BLaER1 (cell line): ENCODE measurements around the gene TRMT10C.
A peak's percentile ranks its signal among the peaks of the same experiment; 100 is the strongest.
"Not testable (repeated sequence)": the region's sequence is repeated elsewhere in the genome, so short reads cannot be mapped to it uniquely, and the experiment has no call there.

Experiments used
- H3K27ac ChIP-seq: shearing (Covaris generic); formaldehyde crosslinking; 2 replicates; pipeline ENCODE4 v1.8.1; 2022
- H3K27me3 ChIP-seq: shearing (Covaris generic); formaldehyde crosslinking; 2 replicates; pipeline ENCODE4 v1.8.1; 2022
- H3K36me3 ChIP-seq: shearing (Covaris generic); formaldehyde crosslinking; 2 replicates; pipeline ENCODE4 v1.8.1; 2022
- H3K4me1 ChIP-seq: shearing (Covaris generic); formaldehyde crosslinking; 2 replicates; pipeline ENCODE4 v1.8.1; 2022
- H3K4me2 ChIP-seq: shearing (Covaris generic); formaldehyde crosslinking; 2 replicates; pipeline ENCODE4 v1.8.1; 2022
- H3K4me3 ChIP-seq: shearing (Covaris generic); formaldehyde crosslinking; 2 replicates; pipeline ENCODE4 v1.8.1; 2022
- H3K9ac ChIP-seq: shearing (Covaris generic); formaldehyde crosslinking; 2 replicates; pipeline ENCODE4 v1.8.1; 2022
- H3K9me3 ChIP-seq: shearing (Covaris generic); formaldehyde crosslinking; 2 replicates; pipeline ENCODE4 v1.8.1; 2022
- H4K20me1 ChIP-seq: shearing (Covaris generic); formaldehyde crosslinking; 2 replicates; pipeline ENCODE4 v1.8.1; 2022
- Cebpa-rat ChIP-seq: shearing (Covaris generic); IDR thresholded peaks from 2 replicates; pipeline ENCODE4 v1.8.1; 2022

The TRMT10C gene

GRCh38 chr3:101573449-101574387 is 12.1 kb downstream of the TRMT10C start, which contains the start of gene PCNP:
PCNP (plus strand) TSS chr3:101574180; CDS start chr3:101574216, 36 bp downstream.
- Histone ChIP-seq H3K4me2 (peak within 1 kb of the TSS; percentile 87), H3K9me3 (no peaks in the 10 kb centered on the region), H3K4me3 (peak within 1 kb of the TSS; percentile 85), H3K4me1 (peaks cover 41% of the 10 kb centered on the region), H3K9ac (peak within 1 kb of the TSS; percentile 99), H3K27me3 (no peaks in the 10 kb centered on the region), H3K36me3 (peaks cover 24% of the 10 kb centered on the region), H4K20me1 (peaks cover 36% of the 10 kb centered on the region), H3K27ac (peak within 1 kb of the TSS; percentile 96)
- TF ChIP-seq Cebpa-rat = no peak

DNA sequence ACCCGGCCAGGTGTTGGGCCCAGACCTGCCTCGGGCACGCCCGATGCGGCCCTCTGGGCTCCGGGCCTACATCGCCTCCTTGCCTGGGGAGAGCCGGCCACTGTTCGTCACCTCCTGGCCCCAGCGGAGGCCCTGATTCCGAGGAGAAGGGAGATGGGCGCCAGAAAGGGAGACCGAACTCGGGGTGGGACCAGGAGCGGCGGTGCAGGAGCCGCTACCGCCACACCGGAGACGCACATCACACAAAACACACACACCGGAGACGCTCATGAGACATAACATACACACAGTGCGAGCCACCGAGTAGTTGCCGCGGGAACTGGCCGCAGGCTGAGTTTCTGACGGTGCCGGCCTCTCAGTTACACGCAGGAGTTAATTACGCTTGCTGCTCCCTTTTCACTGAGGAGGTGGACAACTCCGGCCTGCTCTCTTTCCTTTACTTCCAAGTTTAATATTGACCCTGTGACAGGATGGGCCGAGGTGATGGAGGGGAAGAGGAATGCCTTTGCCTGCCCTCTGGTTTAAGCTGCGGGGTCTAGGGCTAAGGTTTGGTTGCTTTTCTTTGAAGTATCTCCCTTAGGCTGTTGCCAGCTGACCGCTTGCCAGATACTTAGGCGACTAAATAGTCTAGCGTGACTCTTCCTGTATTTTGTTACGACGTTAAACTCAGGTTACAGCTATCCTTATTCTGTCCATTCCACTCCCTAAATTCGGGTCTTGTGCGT is 12.9 kb downstream of the TRMT10C start:
- TF ChIP-seq Cebpa-rat = no peak
- no peaks in the 10 kb centered on the region for H3K27me3 ChIP-seq
- no peaks in the 10 kb centered on the region for H3K9me3 ChIP-seq
- H3K9ac ChIP-seq = peak overlapping the region; percentile 99
- peak overlapping the region; percentile 96 for H3K27ac ChIP-seq
- peaks cover 44% of the 10 kb centered on the region for H4K20me1 ChIP-seq
- H3K36me3 ChIP-seq = peaks cover 31% of the 10 kb centered on the region
- peaks cover 41% of the 10 kb centered on the region for H3K4me1 ChIP-seq
- peak overlapping the region; percentile 75 for H3K4me2 ChIP-seq
- peak overlapping the region; percentile 85 for H3K4me3 ChIP-seq

DNA sequence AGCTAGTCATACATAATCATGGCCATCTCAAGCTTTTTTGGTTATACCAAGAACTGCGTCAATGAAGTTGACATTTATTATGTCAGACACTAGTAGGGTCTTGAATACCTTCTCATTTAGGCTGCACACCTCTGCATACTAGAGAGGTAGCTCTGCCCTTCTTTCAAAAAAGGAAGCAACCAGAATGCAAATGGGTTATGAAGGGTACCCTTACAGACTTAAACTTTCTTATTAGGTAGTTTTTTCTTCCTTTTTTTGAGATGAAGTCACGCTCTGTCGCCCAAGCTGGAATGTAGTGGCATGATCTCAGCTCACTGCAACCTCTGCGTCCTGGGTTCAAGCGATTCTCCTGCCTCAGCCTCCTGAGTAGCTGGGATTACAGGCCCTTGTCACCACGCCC is 15.6 kb downstream of the TRMT10C start:
- Histone ChIP-seq H3K4me3 (no peak overlapping the region), H3K4me2 (peak overlapping the region; percentile 33), H4K20me1 (peaks cover 72% of the 10 kb centered on the region), H3K27ac (no peak overlapping the region), H3K9ac (no peak overlapping the region), H3K36me3 (peaks cover 47% of the 10 kb centered on the region), H3K4me1 (peaks cover 39% of the 10 kb centered on the region), H3K9me3 (no peaks in the 10 kb centered on the region), H3K27me3 (no peaks in the 10 kb centered on the region)
- TF ChIP-seq Cebpa-rat = no peak

GRCh38 chr3:101588616-101589015 is 26.9 kb downstream of the TRMT10C start:
- Histone ChIP-seq H3K9ac (no peak overlapping the region), H3K4me3 (no peak overlapping the region), H3K27ac (no peak overlapping the region), H3K36me3 (peaks cover 89% of the 10 kb centered on the region), H3K4me2 (no peak overlapping the region), H3K9me3 (no peaks in the 10 kb centered on the region), H3K4me1 (no peaks in the 10 kb centered on the region), H3K27me3 (no peaks in the 10 kb centered on the region), H4K20me1 (peaks cover 87% of the 10 kb centered on the region)
- TF ChIP-seq Cebpa-rat = no peak

DNA sequence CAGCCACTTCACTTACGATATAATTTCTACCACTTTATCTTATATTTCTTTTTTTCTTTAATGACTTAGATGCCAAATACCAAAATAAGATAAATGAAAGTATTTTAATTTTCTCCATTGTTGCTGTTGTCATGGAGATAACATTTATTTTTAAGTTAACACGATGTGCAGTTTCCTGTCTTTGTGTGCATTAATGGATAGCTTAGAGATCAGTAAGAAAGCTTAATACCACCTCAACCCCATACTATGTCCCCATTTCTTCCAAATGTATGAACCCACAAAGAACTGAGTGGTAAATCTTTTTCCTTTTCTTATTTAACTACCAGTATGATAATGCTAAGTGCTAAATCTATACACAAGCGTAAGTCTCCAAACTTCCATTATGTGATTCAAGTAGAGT is 29.4 kb downstream of the TRMT10C start:
- Histone ChIP-seq H3K9ac (no peak overlapping the region), H3K27me3 (no peaks in the 10 kb centered on the region), H3K27ac (no peak overlapping the region), H3K4me1 (no peaks in the 10 kb centered on the region), H3K36me3 (peaks cover 91% of the 10 kb centered on the region), H3K9me3 (no peaks in the 10 kb centered on the region), H3K4me3 (no peak overlapping the region), H4K20me1 (peaks cover 63% of the 10 kb centered on the region), H3K4me2 (no peak overlapping the region)
- TF ChIP-seq Cebpa-rat = no peak

DNA sequence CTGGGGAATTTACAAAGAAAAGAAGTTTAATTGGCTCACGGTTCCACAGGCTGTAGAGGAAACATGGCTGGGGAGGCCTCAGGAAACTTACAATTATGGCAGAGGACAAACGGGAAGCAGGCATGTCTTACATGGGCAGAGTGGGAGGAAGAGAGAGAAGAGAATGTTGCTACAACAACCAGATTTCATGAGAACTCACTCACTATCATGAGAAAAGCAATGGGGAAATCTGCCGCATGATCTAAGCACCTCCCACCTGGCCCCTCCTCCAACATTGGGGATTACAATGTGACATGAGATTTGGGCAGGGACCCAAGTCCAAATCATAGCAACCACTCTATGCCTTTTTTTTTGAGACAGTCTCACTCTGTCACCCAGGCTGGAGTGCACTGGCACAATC is 41.1 kb downstream of the TRMT10C start:
- no peak overlapping the region for H3K27ac ChIP-seq

DNA sequence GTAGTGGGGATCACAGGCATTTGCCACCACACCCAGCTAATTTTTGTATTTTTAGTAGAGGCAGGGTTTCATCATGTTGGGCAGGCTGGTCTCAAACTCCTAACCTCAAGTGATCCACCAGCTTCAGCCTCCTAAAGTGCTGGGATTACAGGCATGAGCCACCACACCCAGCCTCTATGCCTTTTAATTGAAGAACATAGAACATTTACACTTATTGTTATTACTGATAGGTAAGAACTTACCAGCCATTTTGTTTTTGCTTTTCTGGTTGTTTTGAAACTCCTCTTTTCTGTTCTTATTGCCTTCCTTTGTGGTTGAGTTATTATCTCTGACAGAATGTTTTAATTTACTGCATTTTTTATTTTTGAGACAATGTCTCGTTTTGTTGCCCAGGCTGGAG is 41.5 kb downstream of the TRMT10C start:
- Histone ChIP-seq H3K27ac (no peak overlapping the region), H3K4me1 (no peaks in the 10 kb centered on the region), H3K4me3 (no peak overlapping the region), H3K36me3 (peaks cover 13% of the 10 kb centered on the region), H3K4me2 (no peak overlapping the region), H3K9me3 (peaks cover 7% of the 10 kb centered on the region; the same call in 1 of the 2 replicates), H3K27me3 (no peaks in the 10 kb centered on the region), H3K9ac (no peak overlapping the region), H4K20me1 (no peaks in the 10 kb centered on the region)
- TF ChIP-seq Cebpa-rat = no peak

More for the DNA sequence above, 41.1 kb downstream of the TRMT10C start:
- H3K4me3 ChIP-seq = no peak overlapping the region
- TF ChIP-seq Cebpa-rat = no peak
- H4K20me1 ChIP-seq = no peaks in the 10 kb centered on the region
- peaks cover 13% of the 10 kb centered on the region for H3K36me3 ChIP-seq
- H3K9me3 ChIP-seq = peaks cover 7% of the 10 kb centered on the region; the same call in 1 of the 2 replicates
- H3K4me2 ChIP-seq = no peak overlapping the region
- H3K9ac ChIP-seq = no peak overlapping the region
- H3K4me1 ChIP-seq = no peaks in the 10 kb centered on the region
- no peaks in the 10 kb centered on the region for H3K27me3 ChIP-seq

DNA sequence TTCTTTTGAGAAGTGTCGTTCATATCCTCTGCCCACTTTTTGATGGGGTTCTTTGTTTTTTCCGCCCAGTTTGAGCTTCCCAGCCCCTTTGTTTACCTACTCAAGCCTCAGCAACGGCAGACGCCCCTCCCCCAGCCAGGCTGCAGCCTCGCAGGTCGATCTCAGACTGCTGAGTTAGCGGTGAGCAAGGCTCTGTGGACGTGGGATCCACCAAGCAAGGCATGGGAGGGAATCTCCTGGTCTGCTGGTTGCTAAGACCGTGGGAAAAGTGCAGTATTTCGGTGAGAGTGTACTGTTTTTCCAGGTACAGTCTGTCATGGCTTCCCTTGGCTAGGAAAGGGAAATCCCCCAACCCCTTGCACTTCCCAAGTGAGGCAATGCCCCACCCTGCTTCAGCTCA is 43.7 kb downstream of the TRMT10C start:
- H3K27me3 ChIP-seq, H3K4me1 ChIP-seq, H3K27ac ChIP-seq, H3K4me3 ChIP-seq, H3K4me2 ChIP-seq, H3K9ac ChIP-seq, H3K36me3 ChIP-seq, H3K9me3 ChIP-seq, H4K20me1 ChIP-seq: not testable (repeated sequence)

DNA sequence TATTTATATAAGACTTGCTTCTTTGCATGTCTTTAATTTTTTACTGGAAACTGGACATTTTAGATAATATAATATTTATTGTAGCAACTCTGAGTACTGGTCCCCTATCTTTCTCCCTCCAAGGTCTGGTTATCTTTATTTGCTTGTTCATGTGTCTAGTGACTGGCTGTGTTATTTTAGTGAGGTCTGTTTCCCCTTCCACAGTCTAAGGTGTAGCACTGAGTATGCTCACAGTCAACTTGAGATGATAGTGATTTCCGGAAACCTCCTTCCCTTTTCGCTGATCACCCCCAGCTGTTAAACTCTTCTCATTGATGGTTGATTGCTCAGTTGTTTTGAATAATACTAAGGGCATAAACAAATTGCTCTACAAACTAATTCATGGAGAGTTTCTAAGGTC is 49.4 kb downstream of the TRMT10C start:
- no peaks in the 10 kb centered on the region for H3K36me3 ChIP-seq
- TF ChIP-seq Cebpa-rat = no peak
- H3K27ac ChIP-seq = no peak overlapping the region
- H3K9me3 ChIP-seq = no peaks in the 10 kb centered on the region
- H4K20me1 ChIP-seq = no peaks in the 10 kb centered on the region
- H3K4me3 ChIP-seq = no peak overlapping the region
- no peaks in the 10 kb centered on the region for H3K27me3 ChIP-seq
- no peak overlapping the region for H3K9ac ChIP-seq
- H3K4me1 ChIP-seq = no peaks in the 10 kb centered on the region
- H3K4me2 ChIP-seq = no peak overlapping the region

DNA sequence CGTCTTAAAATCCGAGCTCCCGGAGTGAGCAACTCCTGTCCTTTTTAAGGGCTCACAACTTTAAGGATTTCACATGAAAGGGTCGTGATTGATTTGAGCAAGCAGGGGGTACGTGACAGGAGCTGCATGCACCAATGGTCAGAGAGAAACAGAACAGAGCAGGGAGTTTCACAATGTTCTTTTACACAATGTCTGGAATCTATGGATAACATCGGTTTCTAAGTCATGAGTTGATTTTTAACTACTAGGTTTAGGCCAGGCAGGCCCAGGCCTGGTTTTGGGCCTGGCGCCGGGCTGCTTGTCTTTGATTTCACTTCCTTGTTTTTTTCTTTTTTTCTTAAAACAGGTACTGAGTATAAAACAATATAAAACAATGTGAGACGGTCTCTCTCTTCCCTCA is 51.3 kb downstream of the TRMT10C start:
- H3K27me3 ChIP-seq, H3K4me1 ChIP-seq, H3K4me2 ChIP-seq, H3K4me3 ChIP-seq, H3K27ac ChIP-seq, H3K9ac ChIP-seq, H3K36me3 ChIP-seq, H4K20me1 ChIP-seq, H3K9me3 ChIP-seq: not testable (repeated sequence)
